Measurements from ENCODE around the gene TADA3. TPM values are rescaled to one million over a fixed set of nuclear protein-coding genes. Genes with fewer than 3 reads are reported as not detected.
"Not testable (repeated sequence)": the region's sequence is repeated elsewhere in the genome, so short reads cannot be mapped to it uniquely, and the experiment has no call there.

TADA3 gene
- total and polyA plus RNA-seq, 3 donors from 2014 or later: 94.6 to 123 (median 123) TPM

DNA sequence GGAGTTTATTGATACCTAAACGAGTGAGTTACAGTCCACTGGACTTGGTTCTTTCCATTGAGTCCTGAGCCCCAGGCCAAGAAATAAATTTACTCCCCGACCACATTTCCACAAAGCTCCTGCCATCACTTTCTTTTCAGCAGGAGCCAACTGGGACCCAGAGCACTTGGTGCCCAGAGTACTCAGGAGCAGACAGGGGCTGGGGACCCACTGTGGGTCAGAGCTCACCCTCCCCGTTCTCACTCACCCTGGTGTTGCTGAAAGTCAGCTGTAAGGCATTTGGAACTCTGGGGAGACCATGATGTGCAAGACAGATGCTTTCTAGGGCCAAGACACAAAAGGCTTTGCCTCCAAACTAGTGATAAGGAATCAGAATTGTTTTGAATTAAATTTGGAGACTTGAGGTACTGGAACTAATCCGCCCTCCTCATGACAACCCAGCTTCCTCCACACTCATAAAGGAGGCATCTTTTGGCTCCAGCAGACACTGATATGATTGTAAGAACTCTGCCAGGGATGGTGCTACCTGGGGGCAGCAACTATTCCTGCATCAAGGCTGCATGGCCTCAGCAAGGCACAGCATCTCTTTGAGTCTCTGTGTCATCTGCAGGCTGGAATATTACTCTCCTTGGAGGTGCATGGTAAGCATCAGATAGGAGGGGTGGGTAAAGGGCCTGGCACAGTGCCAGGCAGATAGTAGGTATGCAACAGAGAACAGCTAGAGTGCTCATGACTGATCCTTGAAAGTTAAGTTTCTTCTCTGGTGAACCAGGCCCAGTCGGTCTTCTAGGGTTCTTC lies 15.2 kb downstream of the TADA3 start:
- Histone ChIP-seq H3K4me1 (peaks cover 43% of the 10 kb centered on the region), H3K4me3 (no peak overlapping the region), H3K9me3 (no peaks in the 10 kb centered on the region), H3K27me3 (no peaks in the 10 kb centered on the region), H3K27ac (peak overlapping the region in 1 of 2 donors; percentile 59), H3K36me3 (ENCODE audit: low read depth, missing control alignments) (no peaks in the 10 kb centered on the region)
- no peak for DNase-seq
- intact Hi-C loops (cut with DNase I; ENCODE audit: low total_unique reads): no loop called here
- 68 to 75% methylated on average over 5 of the region's 5 CpGs for WGBS, 2 donors
- TF ChIP-seq, protein P1, sequence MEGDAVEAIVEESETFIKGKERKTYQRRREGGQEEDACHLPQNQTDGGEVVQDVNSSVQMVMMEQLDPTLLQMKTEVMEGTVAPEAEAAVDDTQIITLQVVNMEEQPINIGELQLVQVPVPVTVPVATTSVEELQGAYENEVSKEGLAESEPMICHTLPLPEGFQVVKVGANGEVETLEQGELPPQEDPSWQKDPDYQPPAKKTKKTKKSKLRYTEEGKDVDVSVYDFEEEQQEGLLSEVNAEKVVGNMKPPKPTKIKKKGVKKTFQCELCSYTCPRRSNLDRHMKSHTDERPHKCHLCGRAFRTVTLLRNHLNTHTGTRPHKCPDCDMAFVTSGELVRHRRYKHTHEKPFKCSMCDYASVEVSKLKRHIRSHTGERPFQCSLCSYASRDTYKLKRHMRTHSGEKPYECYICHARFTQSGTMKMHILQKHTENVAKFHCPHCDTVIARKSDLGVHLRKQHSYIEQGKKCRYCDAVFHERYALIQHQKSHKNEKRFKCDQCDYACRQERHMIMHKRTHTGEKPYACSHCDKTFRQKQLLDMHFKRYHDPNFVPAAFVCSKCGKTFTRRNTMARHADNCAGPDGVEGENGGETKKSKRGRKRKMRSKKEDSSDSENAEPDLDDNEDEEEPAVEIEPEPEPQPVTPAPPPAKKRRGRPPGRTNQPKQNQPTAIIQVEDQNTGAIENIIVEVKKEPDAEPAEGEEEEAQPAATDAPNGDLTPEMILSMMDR (IDR thresholded peaks at IDR 0.05): no peak
- TF ChIP-seq POLR2A (IDR thresholded peaks at IDR 0.05): no peak

DNA sequence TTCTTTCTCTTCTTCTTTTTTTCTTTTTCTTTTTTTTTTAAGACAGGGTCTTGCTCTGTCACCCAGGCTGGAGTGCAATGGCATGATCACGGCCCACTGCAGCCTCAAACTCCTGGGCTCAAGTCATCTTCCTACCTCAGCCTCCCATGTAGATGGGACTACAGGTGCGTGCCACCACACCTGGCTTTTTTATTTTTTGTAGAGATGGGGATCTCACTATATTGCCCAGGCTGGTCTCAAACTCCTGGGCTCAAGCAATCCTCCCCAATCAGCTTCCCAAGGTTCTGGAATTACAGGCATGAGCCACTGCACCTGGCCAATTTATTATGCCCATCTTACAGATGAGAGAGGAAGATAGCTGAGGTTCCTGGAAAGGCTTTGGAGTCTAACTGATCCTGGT lies 21.3 kb downstream of the TADA3 start:
- DNase-seq; H3K9me3 ChIP-seq; H3K4me3 ChIP-seq; H3K36me3 ChIP-seq (ENCODE audit: low read depth, missing control alignments); H3K27me3 ChIP-seq; intact Hi-C loops (cut with DNase I; ENCODE audit: low total_unique reads): not testable (repeated sequence)
- 68 to 80% methylated on average over 2 of the region's 2 CpGs for WGBS, 2 donors
- H3K27ac ChIP-seq: peak overlapping the region; percentile 91 to 96
- H3K4me1 ChIP-seq: peaks cover 44% of the 10 kb centered on the region

DNA sequence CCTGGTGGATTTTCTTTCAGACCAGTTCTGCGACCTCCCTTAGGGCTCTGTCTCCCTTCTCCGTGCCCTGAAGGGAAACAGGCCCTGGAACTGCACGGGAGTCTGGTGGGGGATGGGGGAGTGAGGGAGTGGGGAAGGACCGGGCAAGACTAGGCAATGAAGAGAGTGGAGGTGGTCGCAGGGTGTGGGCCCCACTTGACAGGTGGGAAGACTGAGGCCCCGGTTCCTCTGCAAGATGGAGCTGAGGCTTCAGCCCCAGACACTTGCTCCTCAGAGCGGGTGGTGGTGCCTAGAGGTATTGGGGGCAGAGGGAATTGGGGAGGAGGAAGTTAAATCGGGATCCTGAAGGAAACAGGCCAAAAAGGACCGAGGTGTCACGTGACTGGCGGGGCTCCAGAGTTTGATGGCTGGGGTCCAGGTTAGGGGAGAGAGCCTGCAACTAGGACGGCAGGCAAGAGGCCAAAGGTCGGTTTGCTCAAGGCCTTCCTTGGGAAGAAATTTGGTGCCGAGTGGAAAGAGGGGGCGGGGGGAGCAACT lies 21.9 kb downstream of the TADA3 start:
- peak; percentile 95 for DNase-seq
- WGBS, 2 donors: 4 to 5% methylated on average over 15 of the region's 15 CpGs
- no peaks in the 10 kb centered on the region for H3K27me3 ChIP-seq
- peak overlapping the region; percentile 91 to 96 for H3K27ac ChIP-seq
- intact Hi-C loops (cut with DNase I; ENCODE audit: low total_unique reads): no loop called here
- H3K4me3 ChIP-seq: peak overlapping the region; percentile 71 to 83
- no peaks in the 10 kb centered on the region for H3K9me3 ChIP-seq
- no peaks in the 10 kb centered on the region for H3K36me3 ChIP-seq (ENCODE audit: low read depth, missing control alignments)
- H3K4me1 ChIP-seq: peaks cover 38% of the 10 kb centered on the region
- TF ChIP-seq, protein P1 (IDR thresholded peaks at IDR 0.05): no peak
- TF ChIP-seq POLR2A (IDR thresholded peaks at IDR 0.05): no peak

DNA sequence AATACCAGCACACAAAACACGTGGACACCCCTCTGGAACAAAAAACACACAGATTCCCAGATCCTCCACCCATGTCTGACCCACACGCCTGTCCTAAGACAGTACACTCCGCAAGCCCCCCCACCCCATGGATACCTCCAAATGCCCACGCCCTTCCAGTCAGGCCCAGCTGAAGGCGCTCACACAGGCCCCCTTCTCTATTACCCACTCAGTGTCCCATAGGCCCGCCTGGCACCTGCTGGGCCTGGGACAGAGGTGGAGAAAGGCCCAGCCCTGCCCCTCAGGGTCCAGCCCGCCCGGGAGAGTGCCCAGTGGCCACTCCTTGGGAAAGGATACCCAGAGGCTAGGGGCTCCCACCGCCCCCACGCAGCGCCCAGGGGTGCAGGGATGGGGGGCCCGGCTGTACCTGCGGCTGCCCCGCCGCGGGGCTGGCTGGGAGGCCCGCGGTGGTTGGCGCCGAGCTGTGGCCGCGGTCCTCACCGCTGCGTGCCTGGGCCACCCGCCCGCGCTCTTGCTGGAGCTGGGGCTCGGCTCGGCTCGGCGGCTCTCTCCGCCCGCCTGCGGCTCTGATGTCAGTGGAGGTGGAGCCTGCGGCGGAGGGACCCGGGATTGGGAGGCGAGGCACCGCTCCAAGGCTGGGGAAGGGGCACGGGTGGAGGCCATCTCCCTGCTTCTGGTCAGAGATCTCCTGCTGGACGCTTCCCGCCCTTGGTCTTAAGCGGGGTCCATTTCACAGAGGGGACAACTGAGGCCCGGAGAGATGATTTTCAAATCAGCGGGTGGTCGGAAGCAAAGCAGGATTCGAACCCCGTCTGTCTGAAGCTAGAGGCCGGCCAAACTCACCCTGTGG lies 22.6 kb downstream of the TADA3 start, which contains the start of gene CAMK1:
Gene CAMK1 (minus strand): TSS at position 522 of the 850 bp plus-strand sequence. CDS start 2,198 bp downstream, outside the sequence.
- peaks cover 32% of the 10 kb centered on the region for H3K4me1 ChIP-seq
- 5 to 7% methylated on average over 18 to 27 of the region's 49 CpGs for WGBS, 2 donors
- intact Hi-C loops (cut with DNase I; ENCODE audit: low total_unique reads): no loop called here

More for the DNA sequence above, 22.6 kb downstream of the TADA3 start, which contains the start of gene CAMK1:
- TF ChIP-seq, protein P1 (IDR thresholded peaks at IDR 0.05): peak in 1 of 3 experiments; percentile 7
- peak; percentile 14 for TF ChIP-seq POLR2A (IDR thresholded peaks at IDR 0.05)
- peak; percentile 85 for DNase-seq
- Histone ChIP-seq H3K4me3 (peak within 1 kb of the TSS; percentile 71 to 83), H3K27me3 (no peaks in the 10 kb centered on the region), H3K36me3 (ENCODE audit: low read depth, missing control alignments) (no peaks in the 10 kb centered on the region), H3K9me3 (no peaks in the 10 kb centered on the region), H3K27ac (peak within 1 kb of the TSS; percentile 91 to 96)
